GM21367 (cell line): ENCODE results near the gene CFAP210.

Experiments
- ATAC-seq: cut with Tn5 transposase; IDR thresholded peaks from one replicate; pipeline ENCODE4 v1.9.1; 2021; ENCODE audit not compliant: unreplicated experiment

Gene CFAP210

DNA sequence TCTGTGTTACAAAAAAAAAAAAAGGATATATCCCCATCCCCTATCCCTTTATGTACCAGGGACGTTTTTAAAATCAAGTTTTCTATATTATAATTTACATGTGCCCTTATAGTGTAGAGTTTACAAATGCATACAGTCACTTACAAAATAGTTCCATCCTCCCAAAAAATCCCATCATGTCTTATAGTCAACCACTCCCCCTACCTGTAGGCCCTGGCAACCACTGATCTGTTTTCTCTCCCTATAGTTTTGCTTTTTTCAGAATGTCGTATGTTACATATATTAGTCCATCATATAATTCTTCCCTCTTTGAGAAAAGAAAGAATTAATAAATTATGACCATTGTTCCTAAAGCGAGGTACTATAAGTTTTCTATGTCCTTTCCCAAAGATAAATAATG, 17.8 kb downstream of the CFAP210 start:
- ATAC-seq = no peak

DNA sequence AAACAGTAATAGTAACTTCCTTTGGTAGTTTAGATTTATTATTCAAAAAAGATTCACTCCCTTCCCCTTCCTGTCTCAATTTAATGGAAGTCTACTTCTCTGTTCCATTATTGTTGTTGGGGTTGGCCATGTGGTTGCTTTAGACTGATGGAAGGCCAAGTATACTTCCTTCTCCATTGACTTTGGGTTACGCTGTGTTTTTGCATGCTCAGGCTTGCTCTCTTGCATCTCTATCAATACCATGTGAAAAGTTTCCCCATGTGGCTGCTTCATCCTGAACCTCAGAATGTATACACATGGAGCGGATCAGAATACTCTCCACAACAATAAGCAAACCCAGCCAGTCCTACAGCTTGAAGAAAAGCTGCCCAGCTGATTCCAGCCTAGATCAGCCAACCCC, 20.3 kb downstream of the CFAP210 start:
- ATAC-seq = no peak

DNA sequence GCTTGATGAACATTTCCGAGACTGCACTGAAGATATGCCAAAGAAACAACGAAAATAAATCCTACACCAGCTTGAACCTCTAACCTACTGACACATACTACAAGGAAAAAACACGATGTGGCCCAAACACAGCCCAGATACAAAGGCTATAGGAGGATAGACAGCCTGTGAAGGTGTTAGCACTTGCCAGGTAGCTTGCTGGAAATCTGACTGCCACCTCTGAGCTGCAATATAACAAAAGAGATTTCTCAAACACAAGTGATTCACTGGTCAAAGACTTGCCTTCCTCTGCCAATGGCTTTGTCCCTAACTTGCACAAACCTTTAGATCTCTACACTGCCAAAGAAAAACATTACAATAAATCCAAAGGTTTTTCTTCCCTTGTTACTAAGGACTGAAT, 21.1 kb downstream of the CFAP210 start:
- ATAC-seq = no peak

DNA sequence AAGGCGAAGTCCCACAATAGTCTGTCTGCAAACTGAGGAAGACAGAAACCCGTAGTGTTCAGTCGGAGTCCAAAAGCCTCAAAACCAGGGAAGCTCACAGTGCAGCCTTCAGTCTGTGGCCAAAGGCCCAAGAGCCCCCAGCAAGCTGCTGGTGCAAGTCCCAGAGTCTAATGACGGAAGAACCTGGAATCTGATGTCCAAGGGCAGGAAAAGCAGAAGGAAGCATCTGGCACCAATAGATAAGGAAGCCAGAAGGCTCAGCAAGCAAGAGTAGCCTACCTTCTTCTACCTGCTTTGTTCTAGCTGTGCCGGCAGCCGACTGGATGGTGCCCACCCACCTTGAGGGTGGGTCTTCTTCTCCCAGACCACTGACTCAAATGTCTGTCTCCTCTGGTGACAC, 21.8 kb downstream of the CFAP210 start:
- no peak for ATAC-seq

DNA sequence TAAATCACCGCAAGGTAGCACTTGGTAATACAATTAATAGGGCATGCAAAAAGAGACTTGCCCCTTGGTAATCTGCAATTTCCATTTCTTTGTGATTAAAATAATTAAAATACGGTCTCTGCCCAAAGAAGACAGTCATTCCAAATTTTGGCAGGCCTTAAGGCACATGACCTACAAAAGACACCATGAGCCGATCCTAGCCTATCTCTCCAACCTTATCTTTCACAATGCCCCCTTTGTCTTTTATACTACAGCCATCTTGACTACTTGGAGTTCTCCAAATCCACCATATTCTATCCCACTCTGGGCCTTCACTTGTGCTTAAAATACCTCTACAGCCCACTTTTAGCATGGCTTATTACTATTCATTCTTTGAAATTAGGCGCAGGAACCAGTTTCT, 23.3 kb downstream of the CFAP210 start:
- no peak for ATAC-seq

DNA sequence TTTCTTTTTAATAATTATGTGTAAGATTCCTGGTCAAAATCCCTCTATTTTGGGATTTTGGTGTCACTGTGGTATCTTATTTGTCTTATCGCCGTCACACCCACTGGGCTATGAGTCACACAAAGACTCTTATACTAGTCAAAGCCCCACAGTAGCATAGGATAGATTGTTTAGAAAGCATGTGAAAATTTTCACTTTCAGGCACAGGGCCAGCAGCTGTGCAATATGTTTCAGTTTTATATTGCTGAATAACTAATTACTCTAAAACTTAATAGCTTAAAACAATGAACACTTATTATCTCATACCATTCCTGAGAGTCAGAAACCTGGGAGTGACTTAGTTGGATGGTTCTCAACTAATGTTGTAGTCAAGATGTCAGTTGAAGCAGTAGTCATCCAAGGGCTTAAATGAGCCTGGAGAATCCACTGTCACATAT, 24.0 kb downstream of the CFAP210 start:
- ATAC-seq = no peak

DNA sequence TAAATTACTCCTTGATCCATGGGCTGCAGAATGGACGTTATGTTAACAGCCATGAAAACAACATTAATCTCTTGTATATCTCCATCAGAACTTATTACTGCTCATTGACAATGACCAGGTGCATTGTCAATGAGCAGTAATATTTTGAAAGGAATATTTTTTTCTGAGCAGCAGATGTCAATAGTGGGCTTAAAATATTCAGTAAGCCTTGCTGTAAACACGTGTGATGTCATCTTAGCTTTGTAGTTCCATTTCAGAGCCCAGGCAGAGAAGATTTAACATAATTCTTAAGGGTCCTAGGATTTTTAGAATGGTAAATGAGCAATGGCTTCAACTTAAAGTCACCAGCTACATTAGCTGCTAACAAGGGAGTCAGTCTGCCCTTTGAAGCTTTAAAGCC, 26.6 kb downstream of the CFAP210 start:
- no peak for ATAC-seq

DNA sequence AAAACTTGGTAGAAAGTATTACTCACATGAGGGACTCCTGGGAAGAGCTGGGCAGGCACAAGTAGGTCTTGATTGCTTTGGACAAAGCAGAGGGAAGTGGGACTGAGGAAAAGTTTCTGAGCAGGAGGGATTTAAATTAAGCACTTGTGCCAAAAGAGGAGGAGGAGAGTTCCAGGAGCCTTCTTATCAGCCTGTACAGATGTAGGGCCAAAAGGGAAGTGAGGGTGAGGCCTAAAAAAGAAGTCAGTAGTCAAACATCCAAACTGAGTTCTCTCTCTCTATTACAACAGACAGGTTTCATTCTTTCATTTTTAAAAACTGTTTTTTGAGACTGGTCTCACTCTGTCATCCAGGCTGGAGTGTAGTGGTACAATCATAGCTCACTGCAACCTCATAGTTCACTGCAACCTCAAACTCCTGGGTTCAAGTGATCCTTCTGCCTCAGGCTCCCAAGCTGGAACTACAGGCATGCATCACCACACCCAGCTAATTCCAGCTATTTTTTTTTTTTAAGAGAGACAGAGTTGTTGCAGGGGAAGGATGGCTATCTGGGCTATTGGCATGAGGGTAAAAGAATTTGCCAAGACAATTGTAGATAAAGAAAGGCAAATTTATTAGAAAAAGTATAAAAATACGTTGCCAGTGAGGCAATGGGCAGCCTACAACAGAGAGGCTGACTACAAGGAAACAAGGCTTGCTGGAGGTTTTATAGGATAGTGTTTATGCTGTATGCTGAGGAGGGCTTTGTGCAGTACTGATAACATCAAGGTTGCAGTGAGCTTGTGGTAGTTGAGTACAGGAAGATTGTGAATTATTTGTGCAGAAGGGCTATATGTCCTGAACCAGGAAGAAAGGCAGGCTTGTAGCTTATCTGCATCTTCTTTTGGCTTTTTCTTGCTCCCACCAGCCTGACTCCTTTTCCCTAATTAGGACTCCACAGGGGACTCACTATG, 29.0 kb downstream of the CFAP210 start:
- no peak for ATAC-seq

DNA sequence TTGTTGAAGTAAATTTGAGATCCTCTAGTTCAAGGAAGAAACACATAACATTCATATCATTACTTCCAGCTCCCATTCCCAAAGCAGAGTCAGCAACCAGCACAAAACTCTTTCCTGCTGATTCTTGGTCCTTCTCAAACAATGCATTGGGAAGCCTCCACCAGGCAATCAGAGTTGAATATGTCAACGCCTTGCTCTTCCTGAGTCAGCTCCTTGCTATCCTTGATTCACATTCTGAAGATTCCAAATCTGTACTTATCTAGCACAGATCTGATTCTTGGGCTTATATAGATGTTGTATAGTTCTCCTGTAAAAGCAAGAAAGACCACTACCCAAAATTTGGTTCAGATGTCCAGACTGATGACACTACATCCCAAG, 29.6 kb downstream of the CFAP210 start:
- ATAC-seq = no peak

DNA sequence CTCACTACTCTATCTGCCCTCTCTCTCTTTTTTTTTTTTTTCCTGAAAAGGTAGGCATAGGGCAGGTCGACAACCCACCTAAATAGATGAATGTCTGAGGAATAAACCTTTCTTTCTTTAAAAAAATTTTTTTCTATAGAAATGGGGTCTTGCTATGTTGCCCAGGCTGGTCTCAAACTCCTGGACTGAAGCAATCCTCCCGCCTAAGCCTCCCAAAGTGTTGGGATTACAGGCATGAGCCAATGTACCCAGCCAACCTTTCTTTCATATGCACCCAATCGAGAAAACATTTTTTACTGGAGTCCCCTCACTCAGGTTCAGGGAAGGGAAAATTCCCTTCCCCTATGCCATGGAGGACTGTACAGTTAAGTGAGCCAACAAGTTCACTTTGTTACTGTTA, 31.0 kb downstream of the CFAP210 start:
- no peak for ATAC-seq

DNA sequence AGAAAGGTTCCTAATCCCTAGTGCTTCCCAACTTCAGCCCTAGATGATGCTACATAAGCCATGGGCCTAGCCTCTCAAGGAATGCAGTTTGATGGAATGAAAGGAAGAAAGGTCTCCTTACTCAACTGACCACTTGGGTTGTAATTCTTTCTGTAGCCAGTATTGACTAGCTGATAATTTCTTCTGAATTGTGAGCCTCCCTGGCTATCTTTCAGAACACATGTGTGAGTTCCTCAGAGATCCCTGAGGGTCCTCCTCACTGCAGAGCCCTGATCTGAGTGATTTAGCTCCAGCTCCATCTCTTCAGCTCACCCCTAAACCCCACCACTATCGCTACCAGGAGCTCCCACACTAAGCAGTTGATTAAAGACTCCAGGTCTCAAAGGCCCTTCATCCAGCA, 31.5 kb downstream of the CFAP210 start:
- no peak for ATAC-seq

DNA sequence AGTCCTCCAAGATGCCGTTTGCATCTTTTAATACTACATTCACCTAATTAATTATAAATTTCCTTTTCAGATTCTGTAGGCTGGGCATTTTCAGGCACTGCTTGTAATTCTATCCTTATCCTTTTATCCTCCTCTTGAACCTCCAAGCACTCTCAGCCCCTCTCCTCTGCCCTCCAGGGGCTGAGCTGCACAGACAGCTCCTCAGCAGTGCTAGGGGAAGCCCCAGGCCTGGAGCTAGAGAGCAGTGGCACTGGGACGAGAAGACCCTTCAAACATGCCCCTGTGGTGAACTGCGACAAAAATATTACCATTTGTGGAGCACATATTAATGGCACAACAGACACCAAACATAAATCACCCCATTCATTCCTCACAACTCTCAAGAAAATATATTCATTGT, 32.9 kb downstream of the CFAP210 start:
- no peak for ATAC-seq

DNA sequence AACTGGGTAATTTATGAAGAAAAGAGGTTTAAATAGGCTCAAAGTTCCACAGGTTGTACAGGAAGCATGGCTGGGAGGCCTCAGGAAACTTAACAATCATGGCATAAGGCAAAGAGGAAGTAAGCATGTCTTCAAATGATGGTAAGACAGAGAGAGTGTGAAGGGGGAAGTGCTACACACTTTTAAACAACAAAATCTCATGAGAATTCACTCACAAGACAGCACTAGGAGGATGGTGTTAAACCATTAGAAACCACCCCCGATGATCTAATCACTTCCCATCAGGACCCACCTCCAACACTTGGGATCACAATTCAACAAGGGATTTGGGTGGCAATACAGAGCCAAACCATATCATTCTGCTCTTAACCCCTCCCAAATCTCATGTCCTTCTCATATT, 34.9 kb downstream of the CFAP210 start:
- no peak for ATAC-seq

DNA sequence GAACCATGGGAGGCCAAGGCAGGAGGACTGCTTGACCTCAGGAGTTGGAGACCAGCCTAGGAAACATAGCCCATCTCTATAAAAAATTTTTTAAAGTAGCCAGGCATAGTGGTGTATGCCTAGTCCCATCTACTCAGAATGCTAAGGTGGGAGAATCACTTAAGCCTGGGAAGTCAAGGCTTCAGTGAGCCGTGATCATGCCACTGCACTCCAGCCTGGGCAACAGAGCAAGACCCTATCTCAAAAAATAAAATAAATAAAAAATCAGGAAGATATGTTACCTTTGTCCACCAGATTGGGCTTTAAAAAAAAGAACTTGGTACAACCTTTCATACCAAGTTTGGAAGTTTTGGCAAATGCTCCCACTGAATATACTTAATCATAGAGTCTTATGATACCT, 35.3 kb downstream of the CFAP210 start:
- ATAC-seq = no peak

DNA sequence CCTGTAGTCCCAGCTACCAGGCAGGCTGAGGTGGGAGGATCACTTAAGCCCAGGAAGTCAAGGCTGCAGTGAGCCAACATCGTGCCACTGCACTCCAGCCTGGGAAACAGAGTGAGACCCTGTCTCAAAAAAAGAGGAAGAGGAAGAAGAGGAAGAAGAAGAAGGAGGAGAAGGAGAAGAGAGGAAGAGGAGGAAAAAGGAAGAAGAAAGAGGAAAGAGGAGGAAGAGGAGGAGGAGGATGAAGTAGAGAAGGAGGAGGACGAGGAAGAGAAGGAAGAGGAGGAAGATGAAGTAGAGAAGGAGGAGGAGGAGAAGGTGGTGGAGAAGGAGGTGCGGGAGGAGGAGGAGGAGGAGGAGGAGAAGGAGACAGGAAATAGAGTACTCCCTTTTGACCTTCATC, 38.0 kb downstream of the CFAP210 start:
- ATAC-seq = no peak

DNA sequence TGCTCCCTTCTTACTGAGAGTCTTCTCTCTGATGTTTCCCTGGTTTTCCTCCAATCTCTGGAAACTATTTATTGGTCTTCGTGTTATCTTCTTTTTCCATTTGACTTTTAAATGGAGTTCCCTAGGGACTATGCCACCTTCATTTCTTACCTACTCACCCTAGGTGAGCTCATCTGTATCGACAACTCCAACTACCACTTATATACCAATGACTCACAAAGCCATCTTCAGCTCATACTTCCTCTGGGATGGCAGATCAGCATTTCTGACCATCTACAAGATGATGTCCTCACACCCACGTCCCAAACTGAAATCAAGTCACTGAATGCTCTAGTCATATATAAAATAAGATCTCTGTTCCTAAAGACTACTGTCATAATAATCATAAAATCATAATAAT, 40.6 kb downstream of the CFAP210 start:
- no peak for ATAC-seq

DNA sequence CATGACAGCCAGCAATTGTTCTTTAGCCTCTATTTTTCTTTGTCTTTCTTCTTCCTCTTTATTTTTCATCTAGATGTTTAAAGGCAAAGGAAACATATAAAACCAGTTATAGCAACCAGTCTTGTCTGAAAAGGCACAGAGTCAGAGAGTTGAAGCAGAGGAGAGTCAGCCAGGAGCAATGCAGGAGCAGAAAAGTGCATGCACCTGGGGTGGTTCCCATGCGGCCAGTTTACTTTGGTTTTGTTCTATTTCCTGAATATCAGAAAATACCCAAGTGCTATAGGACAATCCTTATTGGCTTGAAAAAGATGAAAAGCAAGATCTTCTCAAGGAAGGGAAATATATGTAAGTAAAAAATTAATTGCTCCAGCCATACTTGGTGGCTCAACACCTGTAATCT, 44.9 kb downstream of the CFAP210 start:
- no peak for ATAC-seq

DNA sequence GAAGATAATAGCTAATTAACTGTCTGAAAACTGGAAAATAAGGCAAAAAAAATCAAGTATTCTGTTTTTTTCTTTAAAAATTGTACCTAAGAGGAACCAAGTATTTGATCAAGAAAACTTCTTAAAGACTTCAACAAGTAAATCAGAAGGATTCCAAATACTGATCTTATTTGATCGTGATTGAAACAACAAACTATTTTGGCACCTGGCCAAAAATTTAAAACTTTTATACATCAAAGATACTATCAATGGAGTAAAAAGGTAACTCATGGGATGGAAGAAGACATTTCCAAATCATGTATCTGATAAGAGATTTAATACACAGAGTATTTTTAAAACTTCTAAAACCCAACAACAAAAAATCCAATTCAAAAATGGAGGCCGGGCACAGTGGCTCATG, 46.7 kb downstream of the CFAP210 start:
- ATAC-seq = no peak

DNA sequence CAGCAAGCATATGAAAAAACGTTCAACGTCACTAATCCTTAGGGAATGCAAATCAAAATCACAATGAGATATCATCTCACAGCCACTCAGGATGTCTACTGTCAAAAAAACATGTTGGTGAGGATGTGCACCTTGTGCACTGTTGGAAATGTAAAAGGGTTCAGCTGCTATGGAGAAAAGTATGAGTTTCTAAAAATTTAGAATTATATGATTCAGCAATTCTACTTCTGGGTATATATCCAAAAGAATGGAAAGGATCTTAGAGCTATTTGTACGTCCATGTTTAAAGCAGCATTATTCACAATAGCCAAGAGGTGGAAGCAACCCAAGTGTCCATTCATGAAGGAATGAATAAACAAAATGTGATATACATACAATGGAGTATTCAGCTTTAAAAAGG, 50.0 kb downstream of the CFAP210 start:
- ATAC-seq = no peak

DNA sequence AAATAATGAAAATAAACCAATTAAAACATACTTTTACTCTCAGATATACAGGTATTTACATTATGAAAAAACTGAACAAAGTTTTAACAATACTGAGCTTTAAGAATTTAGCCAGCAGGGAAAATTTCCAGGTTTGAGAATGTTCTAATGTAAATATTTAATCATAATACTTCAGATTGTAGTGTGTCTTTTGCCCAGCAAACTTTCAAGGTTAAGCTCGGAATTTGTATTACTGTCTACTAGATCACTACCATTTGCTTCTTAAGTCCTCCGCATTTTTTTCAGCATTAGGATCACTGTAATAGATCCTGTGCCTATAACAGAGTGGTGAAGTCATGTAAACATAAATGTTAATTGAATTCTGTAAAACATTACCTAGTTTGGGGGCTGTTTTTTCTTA, 52.7 kb downstream of the CFAP210 start:
- no peak for ATAC-seq

DNA sequence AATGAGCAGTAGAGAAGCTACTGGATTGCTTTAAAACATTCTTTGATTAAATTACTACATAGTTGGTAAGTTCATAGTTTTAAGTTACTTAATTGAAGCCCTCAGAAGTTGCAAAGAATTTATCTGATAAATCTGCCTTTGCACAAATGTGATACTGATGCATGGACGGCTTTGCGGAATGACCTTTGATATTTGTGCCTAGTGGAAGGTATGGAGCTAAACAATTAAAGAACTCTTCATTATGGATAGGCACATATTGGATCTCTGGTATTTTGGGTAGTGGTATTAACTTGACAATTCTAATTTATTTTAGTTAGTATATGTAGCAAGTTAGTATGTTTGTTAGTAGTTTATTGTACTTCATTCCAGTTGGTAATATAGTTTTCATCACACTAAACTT, 54.1 kb downstream of the CFAP210 start:
- no peak for ATAC-seq

DNA sequence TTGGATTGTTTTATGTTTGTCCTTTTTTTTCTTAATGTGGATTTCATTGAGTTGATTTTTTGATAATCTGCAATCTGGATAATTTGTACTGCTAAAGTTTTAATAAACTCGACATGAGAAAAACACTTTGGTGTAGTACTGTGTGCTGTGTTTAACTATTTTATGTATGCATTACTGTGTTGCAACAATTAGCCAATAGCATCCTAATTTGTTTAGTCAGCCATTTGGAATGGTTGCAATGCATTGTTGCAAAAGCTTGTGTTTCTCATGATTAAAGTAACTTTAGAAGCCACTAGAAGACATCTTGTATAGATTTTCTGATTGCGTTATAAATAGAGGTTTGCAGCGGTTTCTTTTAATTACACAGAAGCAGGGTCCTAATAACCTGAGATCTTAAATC, 56.6 kb downstream of the CFAP210 start:
- no peak for ATAC-seq

DNA sequence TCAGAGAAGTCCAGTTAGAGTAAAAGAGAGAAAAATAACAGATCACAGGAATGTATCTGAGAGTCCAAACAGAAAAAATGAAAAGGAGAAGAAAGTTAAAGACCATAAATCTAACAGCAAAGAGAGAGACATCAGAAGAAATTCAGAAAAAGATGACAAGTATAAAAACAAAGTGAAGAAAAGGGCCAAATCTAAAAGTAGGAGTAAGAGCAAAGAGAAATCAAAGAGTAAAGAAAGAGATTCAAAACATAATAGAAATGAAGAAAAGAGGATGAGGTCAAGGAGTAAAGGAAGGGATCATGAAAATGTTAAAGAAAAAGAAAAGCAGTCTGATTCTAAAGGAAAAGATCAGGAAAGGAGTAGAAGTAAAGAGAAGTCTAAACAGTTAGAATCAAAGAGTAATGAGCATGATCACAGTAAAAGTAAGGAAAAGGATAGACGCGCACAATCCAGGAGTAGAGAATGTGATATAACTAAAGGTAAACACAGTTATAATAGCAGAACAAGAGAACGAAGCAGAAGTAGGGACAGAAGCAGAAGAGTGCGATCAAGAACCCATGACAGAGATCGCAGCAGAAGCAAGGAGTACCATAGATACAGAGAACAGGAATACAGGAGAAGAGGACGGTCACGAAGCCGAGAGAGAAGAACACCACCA, 57.6 kb downstream of the CFAP210 start:
- no peak for ATAC-seq
